Lower leg skin (tissue), 4 donors: ENCODE data around the gene SLC45A2. TPM values are rescaled to one million over a fixed set of nuclear protein-coding genes. Genes with fewer than 3 reads are reported as not detected.

ENCODE experiments used
- DNase-seq, 2 donors: peaks; one replicate each; pipeline ENCODE4 v3.0.0-alpha.2; 2019; ENCODE audit warnings: low spot score in 2 of 2
- H3K4me3 ChIP-seq: fragments of 200-600 bp; sonication (generic); 2 replicates; pipeline ENCODE4 v1.5.1; 2017; ENCODE audit warnings: mild to moderate bottlenecking, low read depth; ENCODE audit not compliant: poor library complexity, severe bottlenecking
- CTCF ChIP-seq, 3 donors: fragments of 450-650 bp; IDR thresholded peaks; one replicate each; pipeline ENCODE4 v1.5.1; 2016; ENCODE audit warnings: antibody characterized with exemption in 3 of 3, mild to moderate bottlenecking in 3 of 3, moderate library complexity in 2 of 3
- POLR2A ChIP-seq, 2 donors: fragments of 450-650 bp; IDR thresholded peaks; one replicate each; pipeline ENCODE4 v1.6.1; 2016 to 2017; ENCODE audit warnings: antibody characterized with exemption in 2 of 2, mild to moderate bottlenecking in 1 of 2, moderate library complexity in 1 of 2
- WGBS, 2 donors: methylation state at CpG; one replicate each; pipeline ENCODE4 v1.1.5; 2018; 5-methylcytosine and 5-hydroxymethylcytosine counted together
- intact Hi-C: fragments of 100-400 bp; cut with DNase I; formaldehyde crosslinking; loops from one replicate; pipeline ENCODE4 v1.15.0; 2023; ENCODE audit warnings: low total_unique reads
- total RNA-seq, 4 donors: library from RNA; depleted of rRNA; stranded (reverse); fragments of >200 nt; gene quantifications; one replicate each; pipeline ENCODE4 v1.1.0, GENCODE V29; 2016

Gene SLC45A2
- total RNA-seq, 4 donors from 2014 or later = 0.80 to 2.1 (median 1.3) TPM

- H3K4me3 ChIP-seq = no peak overlapping the region
These were observed 48.5 kb downstream of the SLC45A2 start for GRCh38 chr5:33936004-33936380.

GRCh38 chr5:33934176-33934575 is 50.3 kb downstream of the SLC45A2 start:
- TF ChIP-seq POLR2A (IDR thresholded peaks at IDR 0.05) = no peak
- no peak for TF ChIP-seq CTCF (IDR thresholded peaks at IDR 0.05)
- intact Hi-C loops = loop anchor here (10.0 kb wide), 1 partner anchor 499 kb away; no protein-coding TSS in a partner anchor
- WGBS, 2 donors = 83 to 87% methylated on average over 1 of the region's 1 CpG
- no peak overlapping the region for H3K4me3 ChIP-seq
- no peak for DNase-seq

More at GRCh38 chr5:33936004-33936380, 48.5 kb downstream of the SLC45A2 start:
- TF ChIP-seq CTCF (IDR thresholded peaks at IDR 0.05) = no peak
- no peak for TF ChIP-seq POLR2A (IDR thresholded peaks at IDR 0.05)
- intact Hi-C loops = loop anchor here (10.0 kb wide), 1 partner anchor 501 kb away; no protein-coding TSS in a partner anchor
- 1 to 7% methylated on average over 22 to 30 of the region's 30 CpGs for WGBS, 2 donors
- DNase-seq = peak in 1 of 2 donors; percentile 89

GRCh38 chr5:33933723-33934169 is 50.7 kb downstream of the SLC45A2 start:
- no peak for DNase-seq
- no peak overlapping the region for H3K4me3 ChIP-seq
- TF ChIP-seq POLR2A (IDR thresholded peaks at IDR 0.05) = no peak
- TF ChIP-seq CTCF (IDR thresholded peaks at IDR 0.05) = no peak
- intact Hi-C loops = loop anchor here (10.0 kb wide), 1 partner anchor 499 kb away; no protein-coding TSS in a partner anchor
- WGBS, 2 donors = 85 to 93% methylated on average over 3 of the region's 3 CpGs

GRCh38 chr5:33931136-33931535 is 53.4 kb downstream of the SLC45A2 start:
- no peak overlapping the region for H3K4me3 ChIP-seq
- no peak for DNase-seq
- intact Hi-C loops = loop anchor here (10.0 kb wide), 1 partner anchor 496 kb away; no protein-coding TSS in a partner anchor
- 79 to 82% methylated on average over 5 of the region's 5 CpGs for WGBS, 2 donors
- no peak for TF ChIP-seq CTCF (IDR thresholded peaks at IDR 0.05)
- no peak for TF ChIP-seq POLR2A (IDR thresholded peaks at IDR 0.05)

GRCh38 chr5:33929925-33930690 is 54.4 kb downstream of the SLC45A2 start:
- no peak for TF ChIP-seq POLR2A (IDR thresholded peaks at IDR 0.05)
- TF ChIP-seq CTCF (IDR thresholded peaks at IDR 0.05) = no peak
- no peak for DNase-seq
- no peak overlapping the region for H3K4me3 ChIP-seq
- WGBS, 2 donors = 81 to 91% methylated on average over 6 of the region's 6 CpGs
- intact Hi-C loops = loop anchor here (10.0 kb wide), 1 partner anchor 495 kb away; no protein-coding TSS in a partner anchor
